Endothelial cell of umbilical vein (primary cell): ENCODE results near the gene SPRYD4.

Experiments
- CTCF ChIP-seq, 2 donors: IDR thresholded peaks; 1 replicate in 1 of 2; 2 replicates in 1 of 2; pipeline ENCODE4 v1.5.1; 2011; ENCODE audit warnings: low read length in 2 of 2, mild to moderate bottlenecking in 2 of 2, moderate library complexity in 2 of 2, control low read depth in 1 of 2, inconsistent platforms in 1 of 2, low read depth in 1 of 2; ENCODE audit not compliant: insufficient read depth in 1 of 2; ENCODE audit errors: extremely low read depth in 1 of 2
- JUN ChIP-seq: IDR thresholded peaks from 2 replicates; pipeline ENCODE4 v1.6.1; 2011; ENCODE audit warnings: borderline replicate concordance, low read depth; ENCODE audit not compliant: insufficient read length, insufficient read depth

GRCh38 chr12:56477521-56478225 is 9.3 kb downstream of the SPRYD4 start:
- TF ChIP-seq CTCF (IDR thresholded peaks at IDR 0.05; ENCODE audit: extremely low read depth in 1 of 2, insufficient read depth in 1 of 2, low read depth in 1 of 2, low read length in 2 of 2), result no peak
- TF ChIP-seq JUN, result no peak
